ENCODE results near the gene STRN3. TPM values are rescaled to one million over a fixed set of nuclear protein-coding genes. Genes with fewer than 3 reads are reported as not detected.

The STRN3 gene
- total and polyA plus RNA-seq, 4 donors = 6.8 to 47.5 (median 31.2) TPM

DNA sequence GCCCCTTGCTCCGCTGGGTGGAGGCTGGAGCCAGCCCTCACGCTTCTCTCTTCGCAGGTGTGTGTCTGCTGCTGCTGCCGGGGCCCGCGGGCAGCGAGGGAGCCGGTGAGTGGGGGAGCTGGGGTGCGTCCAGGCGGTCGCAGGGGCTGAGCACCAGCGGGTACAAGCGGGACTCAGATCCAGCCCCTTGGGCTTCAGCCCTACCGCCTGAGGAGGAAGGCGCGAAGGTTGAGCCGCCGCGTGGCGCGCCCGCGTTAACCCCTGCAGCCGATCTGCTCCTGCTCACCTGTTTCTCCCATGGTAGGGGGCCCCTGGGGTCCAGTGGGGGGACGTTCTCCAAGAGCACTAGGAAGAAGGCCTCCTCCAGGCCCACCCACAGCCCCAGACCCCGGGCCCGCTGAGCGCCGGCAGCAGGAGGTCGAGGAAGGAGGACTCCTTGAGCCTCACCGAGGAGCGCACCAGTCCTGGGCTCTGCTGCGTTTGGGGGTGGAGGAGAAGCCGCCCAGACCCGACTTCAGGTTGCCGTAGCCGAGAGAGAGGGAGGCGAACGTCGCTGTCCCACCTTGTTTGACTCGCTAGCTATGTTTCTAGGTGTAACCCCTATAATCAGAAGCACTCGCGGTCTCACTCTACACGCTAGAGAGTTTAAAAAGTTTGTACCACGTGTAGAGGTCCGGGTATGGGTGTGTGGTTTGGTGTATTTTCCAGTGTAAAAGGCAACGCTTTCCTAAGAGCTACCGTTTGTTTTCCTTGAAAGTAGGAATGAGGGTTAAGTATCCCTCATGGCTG is 151.0 kb downstream of the STRN3 start:
- Histone ChIP-seq H3K27ac (ENCODE audit: low read depth in 1 of 2, low read length in 2 of 2) (no peak overlapping the region), H3K36me3 (ENCODE audit: control insufficient read depth in 4 of 4, insufficient read depth in 3 of 4, low read depth in 1 of 4, low read length in 3 of 4) (no peaks in the 10 kb centered on the region), H3K4me1 (ENCODE audit: control insufficient read depth in 4 of 4, insufficient read depth in 4 of 4, low read length in 3 of 4) (peaks cover 6 to 18% (median 14%) of the 10 kb centered on the region in 4 donors), H3K4me3 (ENCODE audit: low read depth in 1 of 3, low read length in 3 of 3) (peak overlapping the region in 2 of 3 donors; percentile 53 to 60), H3K9ac (ENCODE audit: low read depth in 1 of 2, low read length in 2 of 2) (no peak overlapping the region), H3K27me3 (ENCODE audit: control insufficient read depth in 4 of 4, insufficient read depth in 4 of 4, low read length in 3 of 4) (no peaks in the 10 kb centered on the region), H3K9me3 (ENCODE audit: control insufficient read depth in 4 of 4, low read length in 3 of 4) (no peaks in the 10 kb centered on the region)
- DNase-seq (ENCODE audit: low spot score) = no peak
- no peak for TF ChIP-seq NR2F2 (IDR thresholded peaks at IDR 0.05)
- TF ChIP-seq FOXA1 (IDR thresholded peaks at IDR 0.05) = no peak
- no peak for TF ChIP-seq GABPA (IDR thresholded peaks at IDR 0.05 in 1 of 2, conservative IDR thresholded peaks at IDR 0.05 in 1 of 2)
- TF ChIP-seq TAF1 (conservative IDR thresholded peaks at IDR 0.05) = no peak
- TF ChIP-seq, protein P1, sequence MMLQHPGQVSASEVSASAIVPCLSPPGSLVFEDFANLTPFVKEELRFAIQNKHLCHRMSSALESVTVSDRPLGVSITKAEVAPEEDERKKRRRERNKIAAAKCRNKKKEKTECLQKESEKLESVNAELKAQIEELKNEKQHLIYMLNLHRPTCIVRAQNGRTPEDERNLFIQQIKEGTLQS (IDR thresholded peaks at IDR 0.05) = no peak
- TF ChIP-seq JUND (IDR thresholded peaks at IDR 0.05) = no peak
- no peak for TF ChIP-seq HNF4G (IDR thresholded peaks at IDR 0.05)
- no peak for TF ChIP-seq SP1 (IDR thresholded peaks at IDR 0.05)
- no peak for TF ChIP-seq HNF4A (conservative IDR thresholded peaks at IDR 0.05)
- TF ChIP-seq, protein P2, sequence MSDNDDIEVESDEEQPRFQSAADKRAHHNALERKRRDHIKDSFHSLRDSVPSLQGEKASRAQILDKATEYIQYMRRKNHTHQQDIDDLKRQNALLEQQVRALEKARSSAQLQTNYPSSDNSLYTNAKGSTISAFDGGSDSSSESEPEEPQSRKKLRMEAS (IDR thresholded peaks at IDR 0.05) = no peak
- TF ChIP-seq RXRA (IDR thresholded peaks at IDR 0.05) = no peak
- WGBS = 6% methylated on average over 48 of the region's 48 CpGs

DNA sequence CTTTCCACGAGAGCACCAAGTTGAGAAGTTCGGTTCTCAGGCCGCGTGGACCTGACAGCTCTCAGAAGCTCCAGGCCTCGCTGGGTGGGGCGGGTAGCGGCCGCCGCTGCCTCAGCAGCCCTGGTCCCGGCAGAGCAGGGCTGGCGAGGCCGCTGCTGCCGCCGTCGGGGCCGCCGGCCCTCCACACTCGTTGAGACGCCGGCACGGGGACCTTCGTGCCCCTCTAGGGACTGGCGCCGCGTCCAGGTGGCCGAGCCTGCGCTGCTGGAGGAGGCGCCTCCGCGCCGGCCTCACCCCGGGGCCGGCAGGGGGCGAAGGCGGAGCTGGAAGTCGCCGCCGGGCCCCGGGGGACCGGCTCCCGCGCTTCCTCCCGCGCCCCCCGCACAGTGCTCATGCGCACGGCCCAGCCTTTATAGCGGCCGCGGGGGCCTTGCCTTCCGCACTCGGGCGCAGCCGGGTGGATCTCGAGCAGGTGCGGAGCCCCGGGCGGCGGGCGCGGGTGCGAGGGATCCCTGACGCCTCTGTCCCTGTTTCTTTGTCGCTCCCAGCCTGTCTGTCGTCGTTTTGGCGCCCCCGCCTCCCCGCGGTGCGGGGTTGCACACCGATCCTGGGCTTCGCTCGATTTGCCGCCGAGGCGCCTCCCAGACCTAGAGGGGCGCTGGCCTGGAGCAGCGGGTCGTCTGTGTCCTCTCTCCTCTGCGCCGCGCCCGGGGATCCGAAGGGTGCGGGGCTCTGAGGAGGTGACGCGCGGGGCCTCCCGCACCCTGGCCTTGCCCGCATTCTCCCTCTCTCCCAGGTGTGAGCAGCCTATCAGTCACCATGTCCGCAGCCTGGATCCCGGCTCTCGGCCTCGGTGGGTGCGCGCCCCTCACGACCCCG is 151.8 kb downstream of the STRN3 start, which contains the start of gene COCH:
Gene COCH (plus strand): TSS at position 440 of the 879 bp plus-strand sequence. CDS start 380 bp downstream, at position 820.
- Histone ChIP-seq H3K36me3 (ENCODE audit: control insufficient read depth in 4 of 4, insufficient read depth in 3 of 4, low read depth in 1 of 4, low read length in 3 of 4) (no peaks in the 10 kb centered on the region), H3K27ac (ENCODE audit: low read depth in 1 of 2, low read length in 2 of 2) (no peak within 1 kb of the TSS), H3K4me3 (ENCODE audit: low read depth in 1 of 3, low read length in 3 of 3) (peak within 1 kb of the TSS in 2 of 3 donors; percentile 53 to 60), H3K9me3 (ENCODE audit: control insufficient read depth in 4 of 4, low read length in 3 of 4) (no peaks in the 10 kb centered on the region), H3K9ac (ENCODE audit: low read depth in 1 of 2, low read length in 2 of 2) (no peak within 1 kb of the TSS), H3K4me1 (ENCODE audit: control insufficient read depth in 4 of 4, insufficient read depth in 4 of 4, low read length in 3 of 4) (peaks cover 6 to 18% (median 14%) of the 10 kb centered on the region in 4 donors), H3K27me3 (ENCODE audit: control insufficient read depth in 4 of 4, insufficient read depth in 4 of 4, low read length in 3 of 4) (no peaks in the 10 kb centered on the region)
- 4% methylated on average over 99 of the region's 99 CpGs for WGBS
- peak; percentile 43 for DNase-seq (ENCODE audit: low spot score)
- TF ChIP-seq, protein P3, sequence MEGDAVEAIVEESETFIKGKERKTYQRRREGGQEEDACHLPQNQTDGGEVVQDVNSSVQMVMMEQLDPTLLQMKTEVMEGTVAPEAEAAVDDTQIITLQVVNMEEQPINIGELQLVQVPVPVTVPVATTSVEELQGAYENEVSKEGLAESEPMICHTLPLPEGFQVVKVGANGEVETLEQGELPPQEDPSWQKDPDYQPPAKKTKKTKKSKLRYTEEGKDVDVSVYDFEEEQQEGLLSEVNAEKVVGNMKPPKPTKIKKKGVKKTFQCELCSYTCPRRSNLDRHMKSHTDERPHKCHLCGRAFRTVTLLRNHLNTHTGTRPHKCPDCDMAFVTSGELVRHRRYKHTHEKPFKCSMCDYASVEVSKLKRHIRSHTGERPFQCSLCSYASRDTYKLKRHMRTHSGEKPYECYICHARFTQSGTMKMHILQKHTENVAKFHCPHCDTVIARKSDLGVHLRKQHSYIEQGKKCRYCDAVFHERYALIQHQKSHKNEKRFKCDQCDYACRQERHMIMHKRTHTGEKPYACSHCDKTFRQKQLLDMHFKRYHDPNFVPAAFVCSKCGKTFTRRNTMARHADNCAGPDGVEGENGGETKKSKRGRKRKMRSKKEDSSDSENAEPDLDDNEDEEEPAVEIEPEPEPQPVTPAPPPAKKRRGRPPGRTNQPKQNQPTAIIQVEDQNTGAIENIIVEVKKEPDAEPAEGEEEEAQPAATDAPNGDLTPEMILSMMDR (IDR thresholded peaks at IDR 0.05; ENCODE audit: low read depth, low read length, missing input control) = peak; percentile 32
- TF ChIP-seq HNF4A (conservative IDR thresholded peaks at IDR 0.05) = no peak
- TF ChIP-seq FOXA2 (IDR thresholded peaks at IDR 0.05) = no peak
- TF ChIP-seq NR2F2 (IDR thresholded peaks at IDR 0.05) = no peak
- TF ChIP-seq RAD21 (IDR thresholded peaks at IDR 0.05) = no peak
- TF ChIP-seq, protein P2 (IDR thresholded peaks at IDR 0.05) = no peak
- TF ChIP-seq FOXA1 (IDR thresholded peaks at IDR 0.05) = no peak
- no peak for TF ChIP-seq GABPA (IDR thresholded peaks at IDR 0.05 in 1 of 2, conservative IDR thresholded peaks at IDR 0.05 in 1 of 2)
- no peak for TF ChIP-seq TAF1 (conservative IDR thresholded peaks at IDR 0.05)

All from liver (tissue), 9 donors.